HEK293 (cell line): ENCODE data around the gene MS4A10.
"Not testable (repeated sequence)": the region's sequence is repeated elsewhere in the genome, so short reads cannot be mapped to it uniquely, and the experiment has no call there.

Experiments used
- CTCF ChIA-PET: fragments of 350-600 bp; formaldehyde crosslinking; extraction: SDS; loops from one replicate; lab custom pipeline; 2021; ENCODE audit warnings: antibody characterized with exemption; lab: Yijun Ruan, JAX
- POLR2A ChIA-PET: fragments of 300-600 bp; formaldehyde crosslinking; extraction: SDS; loops from one replicate; lab custom pipeline; 2020; ENCODE audit warnings: antibody characterized with exemption, inconsistent platforms; lab: Yijun Ruan, JAX
- H3K27ac ChIP-seq: fragments of 200-500 bp; sonication (Bioruptor generic); 2 replicates; pipeline ENCODE4 v1.5.1; 2014; ENCODE audit warnings: low read depth, low read length, control low read depth, inconsistent platforms; ENCODE audit errors: extremely low read depth
- H3K36me3 ChIP-seq, 2 experiments: fragments of 200-500 bp in 1 of 2; sonication (Bioruptor generic) in 1 of 2; 1 replicate in 1 of 2; 2 replicates in 1 of 2; pipeline ENCODE4 v1.5.1; 2014 to 2017; ENCODE audit warnings: inconsistent platforms in 2 of 2, low read length in 2 of 2; ENCODE audit not compliant: control insufficient read depth in 2 of 2, insufficient read depth in 1 of 2
- H3K4me1 ChIP-seq: fragments of 200-500 bp; sonication (Bioruptor generic); 2 replicates; pipeline ENCODE4 v1.5.1; 2014; ENCODE audit warnings: mild to moderate bottlenecking, low read length, inconsistent platforms; ENCODE audit not compliant: control insufficient read depth, insufficient read depth
- H3K4me3 ChIP-seq: 2 replicates; pipeline ENCODE4 v1.5.1; 2011; ENCODE audit warnings: low read depth, mild to moderate bottlenecking, control low read depth, low read length, moderate library complexity
- H3K9me3 ChIP-seq: fragments of 200-500 bp; sonication (Bioruptor generic); 2 replicates; pipeline ENCODE4 v1.5.1; 2014; ENCODE audit warnings: low read depth, low read length, inconsistent platforms; ENCODE audit not compliant: control insufficient read depth, insufficient read depth
- MEIS1 ChIP-seq: sonication (generic); formaldehyde crosslinking; IDR thresholded peaks from 2 replicates; pipeline ENCODE4 v1.8.1; 2022; ENCODE audit warnings: missing genetic modification reagents, mild to moderate bottlenecking, borderline replicate concordance
- REPIN1 ChIP-seq: fragments of 450-650 bp; formaldehyde crosslinking; IDR thresholded peaks from 2 replicates; pipeline ENCODE4 v1.5.1; 2017; ENCODE audit warnings: missing biosample characterization, missing genetic modification characterization, low read depth
- ZNF184 ChIP-seq: fragments of 450-650 bp; IDR thresholded peaks from 2 replicates; pipeline ENCODE4 v1.5.1; 2018; ENCODE audit warnings: missing biosample characterization, mild to moderate bottlenecking, missing genetic modification characterization
- ZNF292 ChIP-seq: fragments of 450-650 bp; formaldehyde crosslinking; IDR thresholded peaks from 2 replicates; pipeline ENCODE4 v1.5.1; 2016; ENCODE audit warnings: low read depth, missing biosample characterization, missing genetic modification characterization, borderline replicate concordance
- ZNF341 ChIP-seq: fragments of 450-650 bp; formaldehyde crosslinking; IDR thresholded peaks from 2 replicates; pipeline ENCODE4; 2016; ENCODE audit warnings: low read depth, missing biosample characterization, missing genetic modification characterization
- ZNF548 ChIP-seq: fragments of 450-650 bp; formaldehyde crosslinking; IDR thresholded peaks from 2 replicates; pipeline ENCODE4 v1.5.1; 2016; ENCODE audit warnings: missing biosample characterization, missing genetic modification characterization
- ZNF677 ChIP-seq: fragments of 450-650 bp; IDR thresholded peaks from 2 replicates; pipeline ENCODE4 v1.5.0; 2018; ENCODE audit warnings: missing biosample characterization, mild to moderate bottlenecking, missing genetic modification characterization, moderate library complexity
- TF ChIP-seq, protein P1 (sequence below): fragments of 450-650 bp; formaldehyde crosslinking; IDR thresholded peaks from 2 replicates; pipeline ENCODE4 v1.5.1; 2016; ENCODE audit warnings: missing biosample characterization, missing genetic modification characterization
- TF ChIP-seq, protein P2 (sequence below): fragments of 450-650 bp; formaldehyde crosslinking; IDR thresholded peaks from 2 replicates; pipeline ENCODE4 v1.5.1; 2017; ENCODE audit warnings: missing biosample characterization, missing genetic modification characterization
- TF ChIP-seq, protein P3 (sequence below): fragments of 450-650 bp; formaldehyde crosslinking; IDR thresholded peaks from 2 replicates; pipeline ENCODE4 v1.5.0; 2017; ENCODE audit warnings: missing biosample characterization, missing genetic modification characterization, borderline replicate concordance
- TF ChIP-seq, protein P4 (sequence below): fragments of 450-650 bp; formaldehyde crosslinking; IDR thresholded peaks from 2 replicates; pipeline ENCODE4 v1.5.1; 2016; ENCODE audit warnings: missing biosample characterization, missing genetic modification characterization

The MS4A10 gene

DNA sequence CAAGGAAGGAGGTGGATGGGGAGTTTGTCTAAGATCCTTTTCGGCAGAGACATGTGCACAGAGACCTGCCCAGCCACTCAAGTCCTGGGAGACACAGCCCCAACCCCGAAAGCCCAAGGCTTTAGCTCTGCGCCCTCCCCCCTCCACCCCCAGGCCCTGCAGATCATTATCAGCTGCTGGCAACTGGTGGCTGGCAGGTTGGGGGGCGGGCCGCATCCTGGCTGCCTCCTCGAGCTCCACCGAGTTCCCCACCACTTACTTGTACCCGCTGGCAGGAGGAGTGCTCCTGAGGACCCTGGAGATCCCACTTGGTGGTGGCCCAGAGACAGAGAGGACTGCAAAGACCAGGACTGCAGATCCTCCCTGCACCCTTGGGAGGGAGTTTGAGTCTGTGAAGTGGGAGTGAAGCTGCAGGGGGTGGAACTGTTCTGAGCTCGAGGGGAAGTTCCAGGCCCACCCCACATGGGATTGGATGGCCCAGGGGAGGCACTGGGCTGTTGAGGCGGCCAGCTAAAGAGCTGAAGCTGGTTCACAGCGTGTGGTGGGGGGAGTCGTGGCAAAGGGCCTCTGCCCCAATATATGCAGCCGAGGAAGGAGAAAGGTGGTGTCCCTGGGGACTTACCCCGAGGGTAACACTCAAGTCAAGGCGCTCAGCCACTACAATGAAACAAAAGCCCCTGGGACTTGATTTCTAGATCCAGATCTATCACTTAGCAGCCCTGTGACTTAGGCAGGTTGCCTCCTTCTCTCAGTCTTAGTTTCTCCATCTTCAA lies 36.9 kb downstream of the MS4A10 start (continued):
- no peak for TF ChIP-seq MEIS1
- TF ChIP-seq, protein P1, sequence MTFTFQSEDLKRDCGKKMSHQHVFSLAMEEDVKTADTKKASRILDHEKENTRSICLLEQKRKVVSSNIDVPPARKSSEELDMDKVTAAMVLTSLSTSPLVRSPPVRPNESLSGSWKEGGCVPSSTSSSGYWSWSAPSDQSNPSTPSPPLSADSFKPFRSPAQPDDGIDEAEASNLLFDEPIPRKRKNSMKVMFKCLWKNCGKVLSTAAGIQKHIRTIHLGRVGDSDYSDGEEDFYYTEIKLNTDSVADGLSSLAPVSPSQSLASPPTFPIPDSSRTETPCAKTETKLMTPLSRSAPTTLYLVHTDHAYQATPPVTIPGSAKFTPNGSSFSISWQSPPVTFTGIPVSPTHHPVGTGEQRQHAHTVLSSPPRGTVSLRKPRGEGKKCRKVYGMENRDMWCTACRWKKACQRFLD (tag by site-specific recombination), result no peak
- TF ChIP-seq, protein P2, sequence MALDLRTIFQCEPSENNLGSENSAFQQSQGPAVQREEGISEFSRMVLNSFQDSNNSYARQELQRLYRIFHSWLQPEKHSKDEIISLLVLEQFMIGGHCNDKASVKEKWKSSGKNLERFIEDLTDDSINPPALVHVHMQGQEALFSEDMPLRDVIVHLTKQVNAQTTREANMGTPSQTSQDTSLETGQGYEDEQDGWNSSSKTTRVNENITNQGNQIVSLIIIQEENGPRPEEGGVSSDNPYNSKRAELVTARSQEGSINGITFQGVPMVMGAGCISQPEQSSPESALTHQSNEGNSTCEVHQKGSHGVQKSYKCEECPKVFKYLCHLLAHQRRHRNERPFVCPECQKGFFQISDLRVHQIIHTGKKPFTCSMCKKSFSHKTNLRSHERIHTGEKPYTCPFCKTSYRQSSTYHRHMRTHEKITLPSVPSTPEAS (tag by site-specific recombination), result no peak
- no peak for TF ChIP-seq ZNF184 (tag by site-specific recombination)
- TF ChIP-seq ZNF341 (tag by site-specific recombination), result no peak
- no peak for TF ChIP-seq REPIN1 (tag by site-specific recombination)
- TF ChIP-seq, protein P3, sequence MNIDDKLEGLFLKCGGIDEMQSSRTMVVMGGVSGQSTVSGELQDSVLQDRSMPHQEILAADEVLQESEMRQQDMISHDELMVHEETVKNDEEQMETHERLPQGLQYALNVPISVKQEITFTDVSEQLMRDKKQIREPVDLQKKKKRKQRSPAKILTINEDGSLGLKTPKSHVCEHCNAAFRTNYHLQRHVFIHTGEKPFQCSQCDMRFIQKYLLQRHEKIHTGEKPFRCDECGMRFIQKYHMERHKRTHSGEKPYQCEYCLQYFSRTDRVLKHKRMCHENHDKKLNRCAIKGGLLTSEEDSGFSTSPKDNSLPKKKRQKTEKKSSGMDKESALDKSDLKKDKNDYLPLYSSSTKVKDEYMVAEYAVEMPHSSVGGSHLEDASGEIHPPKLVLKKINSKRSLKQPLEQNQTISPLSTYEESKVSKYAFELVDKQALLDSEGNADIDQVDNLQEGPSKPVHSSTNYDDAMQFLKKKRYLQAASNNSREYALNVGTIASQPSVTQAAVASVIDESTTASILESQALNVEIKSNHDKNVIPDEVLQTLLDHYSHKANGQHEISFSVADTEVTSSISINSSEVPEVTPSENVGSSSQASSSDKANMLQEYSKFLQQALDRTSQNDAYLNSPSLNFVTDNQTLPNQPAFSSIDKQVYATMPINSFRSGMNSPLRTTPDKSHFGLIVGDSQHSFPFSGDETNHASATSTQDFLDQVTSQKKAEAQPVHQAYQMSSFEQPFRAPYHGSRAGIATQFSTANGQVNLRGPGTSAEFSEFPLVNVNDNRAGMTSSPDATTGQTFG, result no peak

DNA sequence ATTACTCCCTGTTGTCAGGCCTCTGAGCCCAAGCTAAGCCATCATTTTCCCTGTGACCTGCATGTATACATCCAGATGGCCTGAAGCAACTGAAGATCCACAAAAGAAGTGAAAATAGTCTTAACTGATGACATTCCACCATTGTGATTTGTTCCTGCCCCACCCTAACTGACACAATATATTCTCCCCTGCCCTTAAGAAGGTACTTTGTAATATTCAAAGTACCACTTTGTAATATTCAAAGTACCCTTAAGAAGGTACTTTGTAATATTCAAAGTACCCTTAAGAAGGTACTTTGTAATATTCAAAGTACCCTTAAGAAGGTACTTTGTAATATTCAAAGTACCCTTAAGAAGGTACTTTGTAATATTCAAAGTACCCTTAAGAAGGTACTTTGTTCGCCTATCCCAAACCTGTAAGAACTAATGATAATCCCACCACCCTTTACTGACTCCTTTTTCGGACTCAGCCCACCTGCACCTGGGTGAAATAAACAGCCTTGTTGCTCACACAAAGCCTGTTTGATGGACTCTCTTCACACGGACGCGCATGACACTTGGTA lies 38.7 kb downstream of the MS4A10 start:
- H3K27ac ChIP-seq, H3K4me3 ChIP-seq, H3K4me1 ChIP-seq, CTCF ChIA-PET, H3K9me3 ChIP-seq, H3K36me3 ChIP-seq: not testable (repeated sequence)
- POLR2A ChIA-PET, result interaction anchor here (0.5 kb wide), 1 partner anchor 15 kb away, joined by 3 read pairs; no protein-coding TSS in a partner anchor

DNA sequence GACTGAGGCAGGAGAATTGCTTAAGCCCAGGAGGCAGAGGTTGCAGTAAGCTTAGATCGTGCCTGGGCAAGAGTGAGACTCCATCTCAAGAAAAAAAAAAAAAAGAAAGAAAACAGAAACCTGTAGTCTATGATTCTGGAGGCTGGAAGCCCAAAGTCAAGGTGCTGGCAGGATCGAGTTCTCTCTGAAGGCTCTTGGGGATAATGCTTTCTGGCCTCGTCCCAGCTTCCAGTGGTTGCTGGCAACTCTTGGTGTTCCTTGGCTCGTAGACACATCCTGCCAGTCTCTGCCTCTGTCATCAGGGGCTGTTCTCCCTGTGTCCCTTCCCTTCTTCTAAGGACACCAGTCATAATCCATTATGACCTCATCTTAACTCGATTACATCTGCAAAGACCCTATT lies 40.0 kb downstream of the MS4A10 start:
- H3K36me3 ChIP-seq, result no peaks in the 10 kb centered on the region
- no peaks in the 10 kb centered on the region for H3K4me1 ChIP-seq
- POLR2A ChIA-PET, result no interaction called here
- CTCF ChIA-PET, result interaction anchor here (0.6 kb wide), 1 partner anchor 74 kb away, joined by 4 read pairs; no protein-coding TSS in a partner anchor
- H3K9me3 ChIP-seq, result no peaks in the 10 kb centered on the region
- H3K4me3 ChIP-seq, result no peak overlapping the region
- H3K27ac ChIP-seq, result no peak overlapping the region
- TF ChIP-seq ZNF341 (tag by site-specific recombination) (no peak), ZNF677 (tag by site-specific recombination) (0 out of 2 replicates have a peak, but pooled peaks have one; percentile 15), ZNF292 (no peak), ZNF548 (tag by site-specific recombination) (peak; percentile 80)
- TF ChIP-seq, protein P4, sequence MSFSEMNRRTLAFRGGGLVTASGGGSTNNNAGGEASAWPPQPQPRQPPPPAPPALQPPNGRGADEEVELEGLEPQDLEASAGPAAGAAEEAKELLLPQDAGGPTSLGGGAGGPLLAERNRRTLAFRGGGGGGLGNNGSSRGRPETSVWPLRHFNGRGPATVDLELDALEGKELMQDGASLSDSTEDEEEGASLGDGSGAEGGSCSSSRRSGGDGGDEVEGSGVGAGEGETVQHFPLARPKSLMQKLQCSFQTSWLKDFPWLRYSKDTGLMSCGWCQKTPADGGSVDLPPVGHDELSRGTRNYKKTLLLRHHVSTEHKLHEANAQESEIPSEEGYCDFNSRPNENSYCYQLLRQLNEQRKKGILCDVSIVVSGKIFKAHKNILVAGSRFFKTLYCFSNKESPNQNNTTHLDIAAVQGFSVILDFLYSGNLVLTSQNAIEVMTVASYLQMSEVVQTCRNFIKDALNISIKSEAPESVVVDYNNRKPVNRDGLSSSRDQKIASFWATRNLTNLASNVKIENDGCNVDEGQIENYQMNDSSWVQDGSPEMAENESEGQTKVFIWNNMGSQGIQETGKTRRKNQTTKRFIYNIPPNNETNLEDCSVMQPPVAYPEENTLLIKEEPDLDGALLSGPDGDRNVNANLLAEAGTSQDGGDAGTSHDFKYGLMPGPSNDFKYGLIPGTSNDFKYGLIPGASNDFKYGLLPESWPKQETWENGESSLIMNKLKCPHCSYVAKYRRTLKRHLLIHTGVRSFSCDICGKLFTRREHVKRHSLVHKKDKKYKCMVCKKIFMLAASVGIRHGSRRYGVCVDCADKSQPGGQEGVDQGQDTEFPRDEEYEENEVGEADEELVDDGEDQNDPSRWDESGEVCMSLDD (tag by site-specific recombination), result no peak
- TF ChIP-seq, all 188 proteins: peak for 2
